HepG2 (cell line): Measurements from ENCODE around the gene CCNB2.

Experiments used
- CHD2 ChIP-seq: IDR thresholded peaks from 2 replicates; pipeline ENCODE4 v1.6.1; 2011; ENCODE audit warnings: low read depth, low read length, improper control_type of control experiment
- NCOA1 ChIP-seq: sonication (generic); formaldehyde crosslinking; IDR thresholded peaks from 2 replicates; pipeline ENCODE4 v1.9.0; 2021; ENCODE audit warnings: missing genetic modification reagents
- NCOA2 ChIP-seq: sonication (generic); formaldehyde crosslinking; IDR thresholded peaks from 2 replicates; pipeline ENCODE4 v1.8.0; 2022; ENCODE audit warnings: inconsistent platforms
- POLR2A ChIP-seq, 2 experiments: IDR thresholded peaks; 2 replicates each; pipeline ENCODE4 v1.6.1; 2011; ENCODE audit warnings: low read depth in 2 of 2, low read length in 2 of 2, mild to moderate bottlenecking in 1 of 2, moderate library complexity in 1 of 2; ENCODE audit not compliant: insufficient read depth in 1 of 2
- PRPF4 ChIP-seq: fragments of 200-400 bp; formaldehyde crosslinking; IDR thresholded peaks from 2 replicates; pipeline ENCODE4 v1.6.1; 2016; ENCODE audit warnings: low read length, low read depth; ENCODE audit not compliant: poor library complexity, severe bottlenecking
- ZNF776 ChIP-seq: sonication (generic); formaldehyde crosslinking; IDR thresholded peaks from 2 replicates; pipeline ENCODE4 v1.4.0; 2020; ENCODE audit warnings: mild to moderate bottlenecking, missing genetic modification reagents
- TF ChIP-seq, protein P1 (sequence below): sonication (generic); formaldehyde crosslinking; IDR thresholded peaks from 2 replicates; pipeline ENCODE4 v1.5.0; 2020; ENCODE audit warnings: mild to moderate bottlenecking, missing genetic modification reagents, moderate library complexity
- TF ChIP-seq, protein P2 (sequence below): sonication (generic); formaldehyde crosslinking; IDR thresholded peaks from 2 replicates; pipeline ENCODE4 v1.5.1; 2020; ENCODE audit warnings: mild to moderate bottlenecking, missing genetic modification reagents
- TF ChIP-seq, protein P3 (sequence below), 2 experiments: IDR thresholded peaks; 2 replicates each; pipeline ENCODE4 v1.6.1; 2011 to 2012; ENCODE audit warnings: low read length in 2 of 2, borderline replicate concordance in 1 of 2, low read depth in 1 of 2, mild to moderate bottlenecking in 1 of 2, moderate library complexity in 1 of 2

DNA sequence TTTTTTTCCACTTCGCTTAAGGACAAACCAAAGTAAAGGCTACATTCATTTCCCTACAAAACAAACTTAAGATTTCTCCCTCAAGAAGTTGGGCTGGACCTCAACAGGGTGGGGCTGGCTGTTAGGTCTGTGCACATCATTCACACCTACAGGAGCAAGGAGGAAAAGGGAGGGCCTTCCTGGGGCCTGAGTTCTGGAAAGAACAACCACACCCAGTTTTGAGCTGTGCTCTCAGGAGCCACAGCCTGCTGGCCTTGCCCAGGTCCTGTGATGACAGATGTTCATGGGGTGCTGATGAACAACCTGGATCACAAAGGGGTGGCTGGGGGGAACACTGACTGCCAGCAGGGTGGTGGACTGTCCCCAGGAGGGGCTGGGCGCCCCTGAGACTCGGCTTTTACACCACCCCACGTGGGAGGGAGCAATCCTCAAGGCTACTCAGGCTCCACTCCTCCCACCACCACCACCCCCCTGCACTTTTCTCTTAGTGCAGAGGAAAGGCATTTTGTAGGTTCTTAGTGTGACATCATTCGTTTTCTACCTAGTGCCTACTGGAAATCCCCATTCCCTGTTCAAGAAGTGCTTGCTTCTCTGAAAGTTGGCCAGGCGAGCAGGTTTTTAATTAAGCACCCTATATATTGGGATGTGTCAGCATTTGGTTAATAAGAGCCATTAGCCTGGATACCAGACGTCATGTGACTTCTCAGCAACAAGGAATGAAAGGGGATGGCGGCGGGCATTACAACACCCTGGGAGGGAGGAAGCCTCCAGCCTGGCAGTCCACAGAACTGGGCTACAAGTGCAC lies 35.7 kb downstream of the CCNB2 start:
- TF ChIP-seq PRPF4, result no peak
- no peak for TF ChIP-seq NCOA2 (CRISPR knock-in tag)
- no peak for TF ChIP-seq POLR2A (IDR thresholded peaks at IDR 0.05; ENCODE audit: insufficient read depth in 1 of 2, low read depth in 2 of 2, low read length in 2 of 2)
- TF ChIP-seq, protein P1, sequence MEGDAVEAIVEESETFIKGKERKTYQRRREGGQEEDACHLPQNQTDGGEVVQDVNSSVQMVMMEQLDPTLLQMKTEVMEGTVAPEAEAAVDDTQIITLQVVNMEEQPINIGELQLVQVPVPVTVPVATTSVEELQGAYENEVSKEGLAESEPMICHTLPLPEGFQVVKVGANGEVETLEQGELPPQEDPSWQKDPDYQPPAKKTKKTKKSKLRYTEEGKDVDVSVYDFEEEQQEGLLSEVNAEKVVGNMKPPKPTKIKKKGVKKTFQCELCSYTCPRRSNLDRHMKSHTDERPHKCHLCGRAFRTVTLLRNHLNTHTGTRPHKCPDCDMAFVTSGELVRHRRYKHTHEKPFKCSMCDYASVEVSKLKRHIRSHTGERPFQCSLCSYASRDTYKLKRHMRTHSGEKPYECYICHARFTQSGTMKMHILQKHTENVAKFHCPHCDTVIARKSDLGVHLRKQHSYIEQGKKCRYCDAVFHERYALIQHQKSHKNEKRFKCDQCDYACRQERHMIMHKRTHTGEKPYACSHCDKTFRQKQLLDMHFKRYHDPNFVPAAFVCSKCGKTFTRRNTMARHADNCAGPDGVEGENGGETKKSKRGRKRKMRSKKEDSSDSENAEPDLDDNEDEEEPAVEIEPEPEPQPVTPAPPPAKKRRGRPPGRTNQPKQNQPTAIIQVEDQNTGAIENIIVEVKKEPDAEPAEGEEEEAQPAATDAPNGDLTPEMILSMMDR, result no peak
- no peak for TF ChIP-seq ZNF776 (CRISPR knock-in tag)
- no peak for TF ChIP-seq NCOA1 (CRISPR knock-in tag)
- TF ChIP-seq, protein P2, sequence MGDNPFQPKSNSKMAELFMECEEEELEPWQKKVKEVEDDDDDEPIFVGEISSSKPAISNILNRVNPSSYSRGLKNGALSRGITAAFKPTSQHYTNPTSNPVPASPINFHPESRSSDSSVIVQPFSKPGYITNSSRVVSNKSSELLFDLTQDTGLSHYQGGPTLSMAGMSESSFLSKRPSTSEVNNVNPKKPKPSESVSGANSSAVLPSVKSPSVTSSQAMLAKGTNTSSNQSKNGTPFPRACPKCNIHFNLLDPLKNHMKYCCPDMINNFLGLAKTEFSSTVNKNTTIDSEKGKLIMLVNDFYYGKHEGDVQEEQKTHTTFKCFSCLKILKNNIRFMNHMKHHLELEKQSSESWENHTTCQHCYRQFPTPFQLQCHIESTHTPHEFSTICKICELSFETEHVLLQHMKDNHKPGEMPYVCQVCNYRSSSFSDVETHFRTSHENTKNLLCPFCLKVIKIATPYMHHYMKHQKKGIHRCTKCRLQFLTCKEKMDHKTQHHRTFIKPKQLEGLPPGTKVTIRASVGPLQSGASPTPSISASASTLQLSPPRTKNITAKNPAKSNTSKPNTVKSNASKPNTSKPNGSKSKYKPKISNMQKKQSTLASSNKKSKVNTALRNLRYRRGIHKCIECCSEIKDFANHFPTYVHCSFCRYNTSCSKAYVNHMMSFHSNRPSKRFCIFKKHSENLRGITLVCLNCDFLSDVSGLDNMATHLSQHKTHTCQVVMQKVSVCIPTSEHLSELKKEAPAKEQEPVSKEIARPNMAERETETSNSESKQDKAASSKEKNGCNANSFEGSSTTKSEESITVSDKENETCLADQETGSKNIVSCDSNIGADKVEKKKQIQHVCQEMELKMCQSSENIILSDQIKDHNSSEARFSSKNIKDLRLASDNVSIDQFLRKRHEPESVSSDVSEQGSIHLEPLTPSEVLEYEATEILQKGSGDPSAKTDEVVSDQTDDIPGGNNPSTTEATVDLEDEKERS (CRISPR knock-in tag), result no peak
- no peak for TF ChIP-seq CHD2
- TF ChIP-seq, protein P3, sequence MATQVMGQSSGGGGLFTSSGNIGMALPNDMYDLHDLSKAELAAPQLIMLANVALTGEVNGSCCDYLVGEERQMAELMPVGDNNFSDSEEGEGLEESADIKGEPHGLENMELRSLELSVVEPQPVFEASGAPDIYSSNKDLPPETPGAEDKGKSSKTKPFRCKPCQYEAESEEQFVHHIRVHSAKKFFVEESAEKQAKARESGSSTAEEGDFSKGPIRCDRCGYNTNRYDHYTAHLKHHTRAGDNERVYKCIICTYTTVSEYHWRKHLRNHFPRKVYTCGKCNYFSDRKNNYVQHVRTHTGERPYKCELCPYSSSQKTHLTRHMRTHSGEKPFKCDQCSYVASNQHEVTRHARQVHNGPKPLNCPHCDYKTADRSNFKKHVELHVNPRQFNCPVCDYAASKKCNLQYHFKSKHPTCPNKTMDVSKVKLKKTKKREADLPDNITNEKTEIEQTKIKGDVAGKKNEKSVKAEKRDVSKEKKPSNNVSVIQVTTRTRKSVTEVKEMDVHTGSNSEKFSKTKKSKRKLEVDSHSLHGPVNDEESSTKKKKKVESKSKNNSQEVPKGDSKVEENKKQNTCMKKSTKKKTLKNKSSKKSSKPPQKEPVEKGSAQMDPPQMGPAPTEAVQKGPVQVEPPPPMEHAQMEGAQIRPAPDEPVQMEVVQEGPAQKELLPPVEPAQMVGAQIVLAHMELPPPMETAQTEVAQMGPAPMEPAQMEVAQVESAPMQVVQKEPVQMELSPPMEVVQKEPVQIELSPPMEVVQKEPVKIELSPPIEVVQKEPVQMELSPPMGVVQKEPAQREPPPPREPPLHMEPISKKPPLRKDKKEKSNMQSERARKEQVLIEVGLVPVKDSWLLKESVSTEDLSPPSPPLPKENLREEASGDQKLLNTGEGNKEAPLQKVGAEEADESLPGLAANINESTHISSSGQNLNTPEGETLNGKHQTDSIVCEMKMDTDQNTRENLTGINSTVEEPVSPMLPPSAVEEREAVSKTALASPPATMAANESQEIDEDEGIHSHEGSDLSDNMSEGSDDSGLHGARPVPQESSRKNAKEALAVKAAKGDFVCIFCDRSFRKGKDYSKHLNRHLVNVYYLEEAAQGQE (IDR thresholded peaks at IDR 0.05; ENCODE audit: borderline replicate concordance in 1 of 2, low read depth in 1 of 2, low read length in 2 of 2), result no peak
